Measurements from ENCODE around the gene PCDH19. TPM values are rescaled to one million over a fixed set of nuclear protein-coding genes. Genes with fewer than 3 reads are reported as not detected.

Gene PCDH19
- total RNA-seq, 1 donor from 2014 or later = 0.38 TPM

- H3K4me1 ChIP-seq = no peaks in the 10 kb centered on the region
- H3K9me3 ChIP-seq (replicated peaks) = no peaks in the 10 kb centered on the region
- H3K27me3 ChIP-seq (ENCODE audit: low read depth) = no peaks in the 10 kb centered on the region
- intact Hi-C loops (cut with micrococcal nuclease) = no loop called here
- H3K36me3 ChIP-seq = no peaks in the 10 kb centered on the region
- no peak overlapping the region for H3K27ac ChIP-seq (replicated peaks)
- H3K4me3 ChIP-seq = no peak overlapping the region
- no peak for DNase-seq
- TF ChIP-seq, protein P1, sequence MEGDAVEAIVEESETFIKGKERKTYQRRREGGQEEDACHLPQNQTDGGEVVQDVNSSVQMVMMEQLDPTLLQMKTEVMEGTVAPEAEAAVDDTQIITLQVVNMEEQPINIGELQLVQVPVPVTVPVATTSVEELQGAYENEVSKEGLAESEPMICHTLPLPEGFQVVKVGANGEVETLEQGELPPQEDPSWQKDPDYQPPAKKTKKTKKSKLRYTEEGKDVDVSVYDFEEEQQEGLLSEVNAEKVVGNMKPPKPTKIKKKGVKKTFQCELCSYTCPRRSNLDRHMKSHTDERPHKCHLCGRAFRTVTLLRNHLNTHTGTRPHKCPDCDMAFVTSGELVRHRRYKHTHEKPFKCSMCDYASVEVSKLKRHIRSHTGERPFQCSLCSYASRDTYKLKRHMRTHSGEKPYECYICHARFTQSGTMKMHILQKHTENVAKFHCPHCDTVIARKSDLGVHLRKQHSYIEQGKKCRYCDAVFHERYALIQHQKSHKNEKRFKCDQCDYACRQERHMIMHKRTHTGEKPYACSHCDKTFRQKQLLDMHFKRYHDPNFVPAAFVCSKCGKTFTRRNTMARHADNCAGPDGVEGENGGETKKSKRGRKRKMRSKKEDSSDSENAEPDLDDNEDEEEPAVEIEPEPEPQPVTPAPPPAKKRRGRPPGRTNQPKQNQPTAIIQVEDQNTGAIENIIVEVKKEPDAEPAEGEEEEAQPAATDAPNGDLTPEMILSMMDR (IDR thresholded peaks at IDR 0.05; ENCODE audit: borderline replicate concordance) = peak; percentile 54
Observed at GRCh38 chrX:100379388-100379986, 30.6 kb downstream of the PCDH19 start.

- Histone ChIP-seq H3K9me3 (replicated peaks) (no peaks in the 10 kb centered on the region), H3K4me1 (no peaks in the 10 kb centered on the region), H3K27me3 (ENCODE audit: low read depth) (no peaks in the 10 kb centered on the region), H3K27ac (replicated peaks) (no peak overlapping the region), H3K36me3 (no peaks in the 10 kb centered on the region), H3K4me3 (no peak overlapping the region)
- TF ChIP-seq, protein P1 (IDR thresholded peaks at IDR 0.05; ENCODE audit: borderline replicate concordance) = no peak
- no peak for DNase-seq
- intact Hi-C loops (cut with micrococcal nuclease) = no loop called here
Observed at GRCh38 chrX:100377826-100378225, 32.2 kb downstream of the PCDH19 start.

- no peak for DNase-seq
- Histone ChIP-seq H3K9me3 (replicated peaks) (no peaks in the 10 kb centered on the region), H3K27ac (replicated peaks) (no peak overlapping the region), H3K4me3 (no peak overlapping the region), H3K27me3 (ENCODE audit: low read depth) (no peaks in the 10 kb centered on the region), H3K4me1 (no peaks in the 10 kb centered on the region), H3K36me3 (no peaks in the 10 kb centered on the region)
- TF ChIP-seq, protein P1 (IDR thresholded peaks at IDR 0.05; ENCODE audit: borderline replicate concordance) = no peak
- intact Hi-C loops (cut with micrococcal nuclease) = no loop called here
Observed at GRCh38 chrX:100376576-100376975, 33.5 kb downstream of the PCDH19 start.

GRCh38 chrX:100373673-100374072 lies 36.4 kb downstream of the PCDH19 start:
- TF ChIP-seq, protein P1 (IDR thresholded peaks at IDR 0.05; ENCODE audit: borderline replicate concordance) = no peak
- intact Hi-C loops (cut with micrococcal nuclease) = no loop called here
- no peak for DNase-seq

DNA sequence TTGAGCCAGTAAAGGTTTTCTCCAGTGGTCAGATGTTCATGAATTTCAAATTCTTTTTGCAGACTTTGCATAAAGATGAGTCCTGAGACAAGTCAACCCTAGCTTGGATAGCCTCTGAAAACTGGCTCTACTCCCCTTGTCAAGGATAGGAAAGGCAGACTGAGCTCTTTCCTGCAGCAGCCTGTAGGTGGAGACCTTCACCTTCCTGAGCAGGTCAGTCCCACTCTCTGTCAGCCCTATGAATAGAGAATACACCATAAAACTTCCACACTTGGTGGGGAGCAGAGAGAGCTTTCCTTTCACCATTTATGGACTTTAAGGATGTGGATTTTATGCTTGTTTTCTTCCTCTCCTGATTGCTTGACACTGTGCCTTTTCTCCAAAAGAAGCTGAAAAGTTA lies 41.9 kb downstream of the PCDH19 start:
- TF ChIP-seq, protein P1 (IDR thresholded peaks at IDR 0.05; ENCODE audit: borderline replicate concordance) = peak; percentile 35
- Histone ChIP-seq H3K36me3 (no peaks in the 10 kb centered on the region), H3K4me3 (no peak overlapping the region), H3K4me1 (no peaks in the 10 kb centered on the region), H3K27ac (replicated peaks) (no peak overlapping the region), H3K27me3 (ENCODE audit: low read depth) (no peaks in the 10 kb centered on the region), H3K9me3 (replicated peaks) (no peaks in the 10 kb centered on the region)
- no peak for DNase-seq
- intact Hi-C loops (cut with micrococcal nuclease) = no loop called here

More at GRCh38 chrX:100373673-100374072, 36.4 kb downstream of the PCDH19 start:
- Histone ChIP-seq H3K4me3 (no peak overlapping the region), H3K4me1 (no peaks in the 10 kb centered on the region), H3K36me3 (no peaks in the 10 kb centered on the region), H3K27me3 (ENCODE audit: low read depth) (no peaks in the 10 kb centered on the region), H3K27ac (replicated peaks) (no peak overlapping the region), H3K9me3 (replicated peaks) (no peaks in the 10 kb centered on the region)
